DOHH2 (cell line): ENCODE data around the gene VPS41.

Experiments
- H3F3A ChIP-seq: fragments of 200-600 bp; sonication (generic), shearing (Covaris generic); 2 replicates; pipeline ENCODE4 v1.6.0; 2016; ENCODE audit warnings: antibody characterized with exemption, mild to moderate bottlenecking; ENCODE audit not compliant: control insufficient read depth, insufficient read depth
- H3K27ac ChIP-seq: fragments of 200-600 bp; sonication (generic); 2 replicates; pipeline ENCODE4 v1.5.1; 2014; ENCODE audit warnings: low read depth, mild to moderate bottlenecking, low read length, moderate library complexity
- H3K27me3 ChIP-seq: fragments of 200-600 bp; sonication (generic); 2 replicates; pipeline ENCODE4 v1.6.1; 2014; ENCODE audit warnings: mild to moderate bottlenecking, low read length, mixed read lengths; ENCODE audit not compliant: control insufficient read depth
- H3K36me3 ChIP-seq: fragments of 200-600 bp; sonication (generic); 2 replicates; pipeline ENCODE4 v1.6.1; 2014; ENCODE audit warnings: mild to moderate bottlenecking, low read length, moderate library complexity, mixed read lengths; ENCODE audit not compliant: control insufficient read depth
- H3K4me1 ChIP-seq: fragments of 200-600 bp; sonication (generic); 2 replicates; pipeline ENCODE4 v1.6.1; 2014; ENCODE audit warnings: mild to moderate bottlenecking, low read length, mixed read lengths; ENCODE audit not compliant: control insufficient read depth
- H3K4me2 ChIP-seq: fragments of 200-600 bp; sonication (generic); 2 replicates; pipeline ENCODE4 v1.6.0; 2014; ENCODE audit warnings: mild to moderate bottlenecking, low read length, moderate library complexity
- H3K4me3 ChIP-seq: fragments of 200-600 bp; sonication (generic); 2 replicates; pipeline ENCODE4 v1.5.1; 2014; ENCODE audit warnings: mild to moderate bottlenecking, low read length, mixed read lengths
- H3K79me2 ChIP-seq: fragments of 200-600 bp; sonication (generic); 2 replicates; pipeline ENCODE4 v1.6.1; 2014; ENCODE audit warnings: mild to moderate bottlenecking, low read length, mixed read lengths; ENCODE audit not compliant: control insufficient read depth
- H3K9me2 ChIP-seq: fragments of 200-600 bp; sonication (generic); replicated peaks from 2 replicates; pipeline ENCODE4 v1.6.1; 2014; ENCODE audit warnings: mild to moderate bottlenecking, low read length, mixed read lengths; ENCODE audit not compliant: control insufficient read depth
- H3K9me3 ChIP-seq: fragments of 200-600 bp; sonication (generic); 2 replicates; pipeline ENCODE4 v1.6.1; 2014; ENCODE audit warnings: antibody characterized with exemption, low read length, mixed read lengths; ENCODE audit not compliant: control insufficient read depth, insufficient read depth
- H4K20me1 ChIP-seq: fragments of 200-600 bp; sonication (generic); 2 replicates; pipeline ENCODE4 v1.6.0; 2014; ENCODE audit warnings: low read depth, mild to moderate bottlenecking, antibody characterized with exemption, low read length, moderate library complexity; ENCODE audit not compliant: control insufficient read depth, insufficient read depth
- CTCF ChIP-seq: fragments of 200-600 bp; sonication (generic); IDR thresholded peaks from one replicate; pipeline ENCODE4 v1.5.1; 2014; ENCODE audit warnings: antibody characterized with exemption, mild to moderate bottlenecking, low read depth, low read length; ENCODE audit not compliant: poor library complexity, severe bottlenecking
- EZH2phosphoT487 ChIP-seq: fragments of 200-600 bp; sonication (generic); IDR thresholded peaks from 2 replicates; pipeline ENCODE4 v1.6.1; 2017; ENCODE audit warnings: borderline replicate concordance, mild to moderate bottlenecking, antibody characterized with exemption, low read length, moderate library complexity, mixed read lengths

Gene VPS41

GRCh38 chr7:38932509-38933168, 23.6 kb upstream of the VPS41 start:
- no peaks in the 10 kb centered on the region for H3K79me2 ChIP-seq
- peak; percentile 100 for TF ChIP-seq CTCF
- no peak for TF ChIP-seq EZH2phosphoT487
- no peak overlapping the region for H3K4me2 ChIP-seq

GRCh38 chr7:38929460-38930171, 20.6 kb upstream of the VPS41 start:
- H3K36me3 ChIP-seq: no peaks in the 10 kb centered on the region
- H3K27ac ChIP-seq: no peak overlapping the region
- H3K9me2 ChIP-seq: no peaks in the 10 kb centered on the region
- no peaks in the 10 kb centered on the region for H3K9me3 ChIP-seq
- H3K27me3 ChIP-seq: peaks cover 6% of the 10 kb centered on the region
- TF ChIP-seq CTCF (no peak), EZH2phosphoT487 (no peak)
- no peak overlapping the region for H3K4me3 ChIP-seq
- no peaks in the 10 kb centered on the region for H3K4me1 ChIP-seq
- H3F3A ChIP-seq: no peaks in the 10 kb centered on the region
- H4K20me1 ChIP-seq: no peaks in the 10 kb centered on the region
- no peaks in the 10 kb centered on the region for H3K79me2 ChIP-seq
- no peak overlapping the region for H3K4me2 ChIP-seq

More at GRCh38 chr7:38932509-38933168, 23.6 kb upstream of the VPS41 start:
- no peaks in the 10 kb centered on the region for H3K36me3 ChIP-seq
- no peak overlapping the region for H3K4me3 ChIP-seq
- no peaks in the 10 kb centered on the region for H4K20me1 ChIP-seq
- H3K9me3 ChIP-seq: no peaks in the 10 kb centered on the region
- H3F3A ChIP-seq: no peaks in the 10 kb centered on the region
- H3K27me3 ChIP-seq: peaks cover 4% of the 10 kb centered on the region; the same call in 1 of the 2 replicates
- H3K9me2 ChIP-seq: no peaks in the 10 kb centered on the region
- no peaks in the 10 kb centered on the region for H3K4me1 ChIP-seq
- no peak overlapping the region for H3K27ac ChIP-seq

GRCh38 chr7:38928506-38928905, 19.5 kb upstream of the VPS41 start:
- TF ChIP-seq CTCF: no peak
- TF ChIP-seq EZH2phosphoT487: no peak
- H4K20me1 ChIP-seq: no peaks in the 10 kb centered on the region

More at GRCh38 chr7:38928506-38928905, 19.5 kb upstream of the VPS41 start:
- H3K9me3 ChIP-seq: no peaks in the 10 kb centered on the region
- peaks cover 9% of the 10 kb centered on the region for H3K27me3 ChIP-seq
- no peaks in the 10 kb centered on the region for H3K36me3 ChIP-seq
- no peak overlapping the region for H3K4me2 ChIP-seq
- H3K4me3 ChIP-seq: no peak overlapping the region
- no peaks in the 10 kb centered on the region for H3F3A ChIP-seq
- no peak overlapping the region for H3K27ac ChIP-seq
- no peaks in the 10 kb centered on the region for H3K9me2 ChIP-seq
- H3K79me2 ChIP-seq: no peaks in the 10 kb centered on the region
- H3K4me1 ChIP-seq: no peaks in the 10 kb centered on the region
